ENCODE data around the gene TIMM21. TPM values are rescaled to one million over a fixed set of nuclear protein-coding genes. Genes with fewer than 3 reads are reported as not detected.

Gene TIMM21, protein sequence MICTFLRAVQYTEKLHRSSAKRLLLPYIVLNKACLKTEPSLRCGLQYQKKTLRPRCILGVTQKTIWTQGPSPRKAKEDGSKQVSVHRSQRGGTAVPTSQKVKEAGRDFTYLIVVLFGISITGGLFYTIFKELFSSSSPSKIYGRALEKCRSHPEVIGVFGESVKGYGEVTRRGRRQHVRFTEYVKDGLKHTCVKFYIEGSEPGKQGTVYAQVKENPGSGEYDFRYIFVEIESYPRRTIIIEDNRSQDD
- total RNA-seq (2014; rRNA removed; shearing (Covaris generic); ENCODE audit: low replicate concordance), result 15.6 and 36.8 TPM in 2 replicates

DNA sequence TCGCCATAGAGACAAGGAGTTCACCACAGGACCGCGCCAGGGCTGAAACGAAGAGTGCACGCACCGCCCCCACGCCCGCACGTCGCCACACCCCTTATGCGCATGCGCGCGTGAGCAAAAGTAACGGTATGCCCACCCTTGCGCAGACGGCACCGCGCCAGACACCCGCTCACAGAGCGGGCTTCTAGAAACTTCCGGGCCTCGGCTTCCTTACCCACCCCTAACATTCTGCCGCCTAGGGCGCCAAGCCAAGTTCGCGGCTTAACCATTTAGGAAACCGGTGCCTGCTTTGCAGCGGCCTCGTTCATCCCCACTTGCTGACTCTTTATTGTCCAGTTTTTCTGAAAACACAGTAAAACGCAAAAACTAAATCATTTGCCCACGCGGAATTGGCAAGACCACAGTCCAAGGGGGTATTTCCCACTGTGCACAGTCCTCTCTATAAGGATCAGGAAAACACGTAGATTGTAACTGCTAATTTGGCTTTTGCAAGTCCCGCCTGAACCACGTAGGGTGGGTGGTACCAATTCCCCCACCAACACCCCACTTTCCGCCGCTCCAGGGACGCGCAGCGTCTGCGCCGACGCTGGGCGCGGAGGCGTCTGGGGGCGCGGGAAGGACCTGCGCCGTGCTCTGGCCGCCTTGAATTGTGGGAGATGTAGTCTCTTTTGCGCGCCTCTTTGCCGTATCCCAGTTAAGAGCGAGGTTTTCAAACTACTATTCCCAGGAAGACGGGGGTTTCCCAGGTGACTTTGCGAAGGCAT is at the start of gene TIMM21, which contains the start of gene FBXO15:
TSS of gene TIMM21 (plus strand) at position 745 of the 764 bp plus-strand sequence. CDS start 286 bp downstream, outside the sequence.
TSS of gene FBXO15 (minus strand) at position 56 of the 764 bp plus-strand sequence. CDS start at position 7, 49 bp downstream.
- H3K36me3 ChIP-seq, result peaks cover 15% of the 10 kb centered on the region
- no peaks in the 10 kb centered on the region for H3K27me3 ChIP-seq
- peak; percentile 95 for DNase-seq
- H3K4me3 ChIP-seq, result peak within 1 kb of the TSS; percentile 85
- no peaks in the 10 kb centered on the region for H3K9me3 ChIP-seq

- H3K9me3 ChIP-seq, result peaks cover 8% of the 10 kb centered on the region; the same call in 1 of the 2 replicates
- no peaks in the 10 kb centered on the region for H3K36me3 ChIP-seq
- no peak overlapping the region for H3K4me3 ChIP-seq
- no peak for DNase-seq
- no peaks in the 10 kb centered on the region for H3K27me3 ChIP-seq
Observed at GRCh38 chr18:74108460-74108859, 39.9 kb upstream of the TIMM21 start.

GRCh38 chr18:74110149-74110548 is 38.2 kb upstream of the TIMM21 start:
- H3K36me3 ChIP-seq, result no peaks in the 10 kb centered on the region
- peaks cover 8% of the 10 kb centered on the region; the same call in 1 of the 2 replicates for H3K9me3 ChIP-seq
- no peak overlapping the region for H3K4me3 ChIP-seq
- no peaks in the 10 kb centered on the region for H3K27me3 ChIP-seq
- DNase-seq, result no peak

GRCh38 chr18:74110976-74111375 is 37.3 kb upstream of the TIMM21 start:
- Histone ChIP-seq H3K36me3 (no peaks in the 10 kb centered on the region), H3K4me3 (no peak overlapping the region), H3K9me3 (peaks cover 8% of the 10 kb centered on the region; the same call in 1 of the 2 replicates), H3K27me3 (no peaks in the 10 kb centered on the region)
- DNase-seq, result no peak

- H3K9me3 ChIP-seq, result peaks cover 8% of the 10 kb centered on the region; the same call in 1 of the 2 replicates
- no peak overlapping the region for H3K4me3 ChIP-seq
- no peak for DNase-seq
- no peaks in the 10 kb centered on the region for H3K36me3 ChIP-seq
- H3K27me3 ChIP-seq, result no peaks in the 10 kb centered on the region
Observed at GRCh38 chr18:74113711-74114110, 34.6 kb upstream of the TIMM21 start.

DNA sequence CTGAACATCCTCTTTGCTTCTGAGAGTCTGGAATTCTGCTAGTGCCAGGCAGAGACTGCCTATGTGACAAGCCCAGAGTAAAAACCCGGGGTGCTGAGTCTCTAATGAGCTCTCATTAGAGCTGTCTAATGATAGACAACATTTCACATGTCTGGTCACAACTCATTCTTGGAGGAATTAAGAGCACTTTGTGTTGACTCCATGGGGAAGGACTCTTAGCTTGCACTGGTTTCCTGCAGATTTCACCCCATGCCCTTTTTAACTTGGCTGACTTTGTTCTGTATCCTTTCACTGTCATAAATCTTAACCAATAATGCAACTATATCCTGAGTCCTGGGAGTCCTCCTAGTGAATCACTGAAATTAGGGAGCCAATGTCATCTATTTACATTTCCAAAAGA is 34.2 kb upstream of the TIMM21 start:
- Histone ChIP-seq H3K9me3 (peaks cover 8% of the 10 kb centered on the region; the same call in 1 of the 2 replicates), H3K27me3 (no peaks in the 10 kb centered on the region), H3K4me3 (no peak overlapping the region), H3K36me3 (no peaks in the 10 kb centered on the region)
- DNase-seq, result no peak

DNA sequence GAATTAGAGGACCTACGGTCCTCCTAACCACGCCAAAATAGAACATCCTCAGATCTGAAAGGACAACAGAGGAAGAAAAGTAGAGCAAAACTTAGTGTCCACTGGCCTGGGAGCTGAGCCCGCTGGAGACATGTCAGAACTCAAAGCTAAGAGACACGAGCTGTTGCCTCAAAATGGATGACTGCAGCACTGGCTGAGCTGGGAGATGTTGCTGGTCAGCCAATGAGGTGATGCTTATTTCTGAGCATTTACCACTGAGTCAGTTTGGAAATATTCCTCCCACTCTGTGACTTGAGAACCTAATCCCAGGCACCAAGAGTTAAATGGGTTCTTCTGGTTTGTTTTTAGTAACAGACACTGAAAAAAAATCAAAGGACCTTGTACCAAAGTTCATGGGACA is 33.3 kb upstream of the TIMM21 start:
- Histone ChIP-seq H3K36me3 (no peaks in the 10 kb centered on the region), H3K27me3 (no peaks in the 10 kb centered on the region), H3K9me3 (peaks cover 8% of the 10 kb centered on the region; the same call in 1 of the 2 replicates), H3K4me3 (no peak overlapping the region)
- DNase-seq, result peak; percentile 47

- Histone ChIP-seq H3K9me3 (peaks cover 8% of the 10 kb centered on the region; the same call in 1 of the 2 replicates), H3K4me3 (no peak overlapping the region), H3K27me3 (no peaks in the 10 kb centered on the region), H3K36me3 (no peaks in the 10 kb centered on the region)
- peak; percentile 11 for DNase-seq
Observed at GRCh38 chr18:74116633-74117554, 31.4 kb upstream of the TIMM21 start.

GRCh38 chr18:74123200-74123599 is 25.1 kb upstream of the TIMM21 start:
- no peaks in the 10 kb centered on the region for H3K36me3 ChIP-seq

DNA sequence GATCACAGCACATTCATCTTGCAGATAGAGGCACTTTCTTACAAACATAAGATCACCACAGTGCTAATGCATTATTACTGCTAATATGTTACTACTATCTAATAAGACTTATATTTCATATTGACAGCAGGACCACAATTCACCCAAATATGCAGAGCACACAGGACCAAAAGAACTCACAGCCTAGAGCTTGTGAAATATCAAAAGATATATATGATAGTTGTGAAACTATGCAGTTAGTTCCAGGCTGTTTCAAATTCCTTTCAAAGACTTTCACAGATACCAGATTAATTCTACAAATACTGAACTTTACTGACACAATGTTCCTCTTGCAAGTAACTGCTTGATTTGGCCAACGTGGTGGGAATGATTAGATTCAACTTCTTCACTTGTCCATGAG is 23.7 kb upstream of the TIMM21 start:
- Histone ChIP-seq H3K36me3 (no peaks in the 10 kb centered on the region), H3K27me3 (no peaks in the 10 kb centered on the region), H3K4me3 (no peak overlapping the region), H3K9me3 (no peaks in the 10 kb centered on the region)
- no peak for DNase-seq

More at GRCh38 chr18:74123200-74123599, 25.1 kb upstream of the TIMM21 start:
- no peak for DNase-seq
- Histone ChIP-seq H3K4me3 (no peak overlapping the region), H3K9me3 (no peaks in the 10 kb centered on the region), H3K27me3 (no peaks in the 10 kb centered on the region)

DNA sequence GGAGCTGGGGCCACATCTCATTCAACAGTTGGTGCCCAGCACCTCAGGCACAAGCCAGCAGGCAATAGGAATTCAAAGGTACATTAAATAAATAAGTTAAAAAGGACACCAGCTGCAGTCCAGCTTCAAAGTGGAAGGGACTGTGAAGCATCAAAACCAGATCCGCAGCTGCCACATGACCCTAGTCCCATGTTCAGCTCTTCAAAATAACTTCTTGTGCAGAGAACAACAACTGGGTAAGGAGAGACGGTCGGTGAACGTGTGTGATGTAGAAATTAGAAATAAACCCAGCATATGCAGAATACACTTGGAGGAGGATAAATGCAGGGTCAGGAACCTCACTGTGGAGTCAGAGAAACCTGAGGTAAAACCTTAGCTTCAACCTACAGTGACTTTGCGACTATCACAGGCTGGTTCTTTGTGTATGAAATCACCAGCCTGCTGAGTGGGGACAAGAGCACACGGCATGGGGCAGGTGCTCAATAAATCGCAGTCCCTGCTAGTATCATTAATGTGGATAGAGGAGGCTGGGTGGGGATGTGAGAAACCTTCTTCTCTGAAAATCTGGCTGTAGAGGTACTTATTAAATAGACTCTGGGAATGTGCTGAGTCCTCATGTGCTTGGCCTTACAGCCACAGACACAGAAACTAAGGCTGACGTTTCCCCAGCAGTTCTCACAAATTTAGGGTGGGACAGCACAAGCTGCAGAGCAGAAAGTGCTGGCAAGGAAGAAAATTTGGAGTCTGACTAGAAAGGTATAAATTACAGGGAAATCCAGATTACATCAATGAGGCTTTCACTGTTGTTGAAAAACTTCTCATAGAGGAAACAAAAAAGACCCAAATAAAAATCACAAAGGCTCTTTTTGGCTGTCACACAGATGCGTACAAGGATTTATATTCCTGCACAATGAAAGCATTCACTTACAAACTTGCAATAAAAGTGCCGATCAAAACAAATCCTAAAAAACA is 21.4 kb upstream of the TIMM21 start:
- no peaks in the 10 kb centered on the region for H3K36me3 ChIP-seq
- no peak for DNase-seq
- H3K9me3 ChIP-seq, result no peaks in the 10 kb centered on the region

GRCh38 chr18:74128159-74128558 is 20.2 kb upstream of the TIMM21 start:
- H3K27me3 ChIP-seq, result no peaks in the 10 kb centered on the region
- H3K36me3 ChIP-seq, result no peaks in the 10 kb centered on the region
- H3K4me3 ChIP-seq, result no peak overlapping the region
- H3K9me3 ChIP-seq, result no peaks in the 10 kb centered on the region
- DNase-seq, result no peak

More for the DNA sequence above, 21.4 kb upstream of the TIMM21 start:
- Histone ChIP-seq H3K4me3 (no peak overlapping the region), H3K27me3 (no peaks in the 10 kb centered on the region)

DNA sequence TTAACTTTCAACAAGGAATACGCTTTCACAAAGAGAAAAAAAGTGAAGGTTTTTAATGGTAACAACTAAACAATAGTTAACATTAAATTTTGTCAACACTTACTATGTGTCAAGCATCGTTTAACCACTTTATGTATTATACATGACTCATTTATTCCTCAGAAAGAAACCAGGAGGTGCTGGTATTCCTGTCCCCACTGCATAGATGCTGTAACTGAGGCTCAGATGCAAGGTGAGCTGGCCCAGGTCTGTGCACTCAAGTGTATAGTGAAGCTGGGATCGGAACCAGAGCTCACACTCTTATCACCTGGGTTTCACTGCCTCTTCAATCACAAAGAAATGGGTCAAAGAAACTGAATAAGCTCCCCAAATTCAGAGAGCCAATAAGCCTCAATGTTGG is 17.2 kb upstream of the TIMM21 start:
- no peak for DNase-seq

DNA sequence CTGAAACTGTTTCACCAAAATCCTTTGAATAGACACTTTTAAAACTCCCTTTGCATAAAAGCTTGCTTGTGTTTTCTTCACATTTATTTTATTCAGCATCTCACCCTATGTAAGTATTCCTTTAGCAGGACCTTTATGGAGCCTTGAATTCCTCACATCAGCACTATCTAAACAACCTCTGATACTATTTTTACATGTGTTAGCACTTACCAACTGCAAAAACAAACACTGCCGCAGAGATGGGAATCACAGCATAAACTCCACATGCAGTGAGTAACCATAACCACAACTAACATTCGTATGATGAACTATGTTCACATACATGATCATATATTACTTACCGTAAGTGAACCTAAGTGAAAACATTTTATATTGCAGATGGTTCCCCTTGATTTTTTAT is 16.1 kb upstream of the TIMM21 start:
- Histone ChIP-seq H3K36me3 (no peaks in the 10 kb centered on the region), H3K9me3 (no peaks in the 10 kb centered on the region), H3K4me3 (no peak overlapping the region), H3K27me3 (no peaks in the 10 kb centered on the region)
- DNase-seq, result no peak

More for the DNA sequence above, 17.2 kb upstream of the TIMM21 start:
- H3K27me3 ChIP-seq, result no peaks in the 10 kb centered on the region
- H3K36me3 ChIP-seq, result no peaks in the 10 kb centered on the region
- H3K9me3 ChIP-seq, result no peaks in the 10 kb centered on the region
- H3K4me3 ChIP-seq, result no peak overlapping the region

- Histone ChIP-seq H3K27me3 (no peaks in the 10 kb centered on the region), H3K9me3 (no peaks in the 10 kb centered on the region), H3K36me3 (no peaks in the 10 kb centered on the region), H3K4me3 (no peak overlapping the region)
- no peak for DNase-seq
Observed at GRCh38 chr18:74137920-74138538, 10.3 kb upstream of the TIMM21 start.

Measured in MG63 (cell line).